HG02571 (cell line): ENCODE data around the gene GNLY.
"Not testable (repeated sequence)": the region's sequence is repeated elsewhere in the genome, so short reads cannot be mapped to it uniquely, and the experiment has no call there.

ENCODE experiments used
- ATAC-seq: cut with Tn5 transposase; IDR thresholded peaks from one replicate; pipeline ENCODE4 v1.9.1; 2021; ENCODE audit warnings: mild to moderate bottlenecking, moderate library complexity; ENCODE audit not compliant: unreplicated experiment

Gene GNLY

GRCh38 chr2:85706599-85707296 lies 12.6 kb downstream of the GNLY start:
- ATAC-seq, result no peak

- ATAC-seq, result no peak
Measured at GRCh38 chr2:85707304-85707703, 13.1 kb downstream of the GNLY start.

- ATAC-seq, result no peak
Measured at GRCh38 chr2:85708641-85709040, 14.5 kb downstream of the GNLY start.

GRCh38 chr2:85709401-85709811 lies 15.2 kb downstream of the GNLY start:
- no peak for ATAC-seq

- no peak for ATAC-seq
Measured at GRCh38 chr2:85710687-85711577, 16.8 kb downstream of the GNLY start.

- no peak for ATAC-seq
Measured at GRCh38 chr2:85711578-85712060, 17.5 kb downstream of the GNLY start.

GRCh38 chr2:85712336-85712735 lies 18.2 kb downstream of the GNLY start:
- no peak for ATAC-seq

GRCh38 chr2:85712849-85713612 lies 18.9 kb downstream of the GNLY start:
- ATAC-seq, result no peak

GRCh38 chr2:85713836-85714235 lies 19.7 kb downstream of the GNLY start:
- ATAC-seq, result no peak

GRCh38 chr2:85714421-85714820 lies 20.3 kb downstream of the GNLY start:
- ATAC-seq, result not testable (repeated sequence)

- ATAC-seq, result no peak
Measured at GRCh38 chr2:85714841-85715240, 20.7 kb downstream of the GNLY start.

GRCh38 chr2:85716346-85716914 lies 22.3 kb downstream of the GNLY start:
- no peak for ATAC-seq

GRCh38 chr2:85717308-85718008 lies 23.3 kb downstream of the GNLY start:
- ATAC-seq, result no peak

GRCh38 chr2:85718009-85718391 lies 23.8 kb downstream of the GNLY start:
- no peak for ATAC-seq

- no peak for ATAC-seq
Measured at GRCh38 chr2:85718885-85719492, 24.8 kb downstream of the GNLY start.

- ATAC-seq, result no peak
Measured at GRCh38 chr2:85719609-85720240, 25.6 kb downstream of the GNLY start.

- no peak for ATAC-seq
Measured at GRCh38 chr2:85720533-85720932, 26.4 kb downstream of the GNLY start.

- no peak for ATAC-seq
Measured at GRCh38 chr2:85721641-85722040, 27.5 kb downstream of the GNLY start.

- no peak for ATAC-seq
Measured at GRCh38 chr2:85722519-85722918, 28.4 kb downstream of the GNLY start.
